Muscle of back (tissue), 11 donors: ENCODE data around the gene ITK. TPM values are rescaled to one million over a fixed set of nuclear protein-coding genes. Genes with fewer than 3 reads are reported as not detected.

ENCODE experiments used
- DNase-seq, 3 donors: peaks; one replicate each; pipeline versions ENCODE4 v3.0.0 to v3.0.0-alpha.2; 2013
- polyA plus RNA-seq, 10 donors: library from polyadenylated mRNA; unstranded; fragments of 120-200 nt; gene quantifications; one replicate each; pipeline ENCODE4 v1.2.1, GENCODE V29; 2013; ENCODE audit not compliant: insufficient read length in 10 of 10

The ITK gene
- polyA plus RNA-seq, 10 donors, result 0.15 to 12.4 (median 0.49) TPM

DNA sequence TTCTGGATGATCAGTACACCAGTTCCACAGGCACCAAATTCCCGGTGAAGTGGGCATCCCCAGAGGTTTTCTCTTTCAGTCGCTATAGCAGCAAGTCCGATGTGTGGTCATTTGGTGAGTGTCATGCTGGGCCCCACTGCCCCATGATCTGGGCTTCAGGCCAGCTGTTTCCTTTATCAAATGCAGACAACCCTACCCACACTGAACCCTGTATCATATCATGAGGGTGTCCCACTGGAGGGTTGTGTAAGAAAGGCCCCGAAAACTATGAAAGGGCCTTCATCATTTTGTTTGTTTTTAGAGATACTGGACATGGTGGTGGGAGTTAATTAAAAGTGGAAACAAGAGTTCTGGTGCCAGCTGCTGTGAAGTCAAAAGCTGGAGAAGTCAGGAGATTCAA lies 65.2 kb downstream of the ITK start:
- no peak for DNase-seq

DNA sequence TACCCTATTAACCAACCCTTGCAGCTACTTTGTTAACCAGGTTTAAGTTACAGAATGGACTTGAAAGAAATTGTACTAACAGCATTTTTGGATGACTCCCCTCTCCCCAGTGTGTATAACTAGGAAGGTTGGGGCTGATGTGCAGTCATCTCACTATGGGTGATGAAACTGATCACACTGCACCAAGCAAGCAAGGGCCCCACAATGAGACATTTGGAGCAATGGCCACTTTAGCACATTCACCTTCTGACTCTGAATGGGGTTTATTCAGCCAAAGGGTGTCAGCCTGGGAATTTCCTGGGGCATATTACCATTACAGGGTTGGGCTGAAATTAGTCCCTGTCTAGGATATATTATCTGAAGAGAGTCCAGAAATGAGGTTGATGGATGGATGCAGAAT lies 66.6 kb downstream of the ITK start:
- DNase-seq, result no peak

GRCh38 chr5:157248821-157249470 lies 68.3 kb downstream of the ITK start:
- no peak for DNase-seq

DNA sequence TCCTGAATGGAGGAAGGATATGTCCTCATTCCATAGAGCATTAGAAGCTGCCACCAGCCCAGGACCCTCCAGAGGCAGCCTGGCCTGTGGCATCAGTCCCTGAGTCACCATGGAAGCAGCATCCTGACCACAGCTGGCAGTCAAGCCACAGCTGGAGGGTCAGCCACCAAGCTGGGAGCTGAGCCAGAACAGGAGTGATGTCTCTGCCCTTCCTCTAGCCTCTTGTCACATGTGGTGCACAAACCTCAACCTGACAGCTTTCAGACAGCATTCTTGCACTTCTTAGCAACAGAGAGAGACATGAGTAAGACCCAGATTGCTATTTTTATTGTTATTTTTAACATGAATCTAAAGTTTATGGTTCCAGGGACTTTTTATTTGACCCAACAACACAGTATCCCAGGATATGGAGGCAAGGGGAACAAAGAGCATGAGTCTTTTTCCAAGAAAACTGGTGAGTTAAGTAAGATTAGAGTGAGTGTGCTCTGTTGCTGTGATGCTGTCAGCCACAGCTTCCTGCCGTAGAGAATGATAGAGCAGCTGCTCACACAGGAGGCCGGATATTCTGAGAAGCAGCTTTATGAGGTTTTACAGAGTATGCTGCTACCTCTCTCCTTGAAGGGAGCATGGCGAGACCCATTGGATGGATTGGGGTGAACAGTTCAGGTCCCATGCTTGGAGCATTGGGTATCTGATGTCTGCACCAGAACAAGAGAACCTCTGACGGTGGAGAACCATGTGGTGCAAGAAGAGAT lies 72.2 kb downstream of the ITK start:
- peak in 1 of 3 donors; percentile 15 for DNase-seq

DNA sequence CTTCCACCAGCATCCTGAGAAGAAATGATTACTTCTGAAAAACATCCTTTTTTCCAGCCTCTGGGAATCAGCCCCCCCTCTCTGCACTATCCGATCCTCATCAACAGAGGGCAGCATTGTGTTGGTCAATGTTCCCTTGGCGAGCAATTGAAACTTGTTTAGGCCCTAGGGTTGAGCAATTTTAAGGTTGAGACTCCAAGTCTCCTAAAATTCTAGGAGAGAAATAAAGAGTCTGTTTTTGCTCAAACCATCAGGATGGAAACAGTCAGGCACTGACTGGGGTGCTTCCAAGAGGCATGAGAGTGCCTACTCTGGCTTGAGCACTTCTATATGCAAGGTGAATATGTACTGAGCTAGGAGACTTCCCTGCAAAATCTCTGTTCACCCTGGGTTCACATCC lies 72.9 kb downstream of the ITK start:
- peak in 2 of 3 donors; percentile 23 to 45 for DNase-seq

DNA sequence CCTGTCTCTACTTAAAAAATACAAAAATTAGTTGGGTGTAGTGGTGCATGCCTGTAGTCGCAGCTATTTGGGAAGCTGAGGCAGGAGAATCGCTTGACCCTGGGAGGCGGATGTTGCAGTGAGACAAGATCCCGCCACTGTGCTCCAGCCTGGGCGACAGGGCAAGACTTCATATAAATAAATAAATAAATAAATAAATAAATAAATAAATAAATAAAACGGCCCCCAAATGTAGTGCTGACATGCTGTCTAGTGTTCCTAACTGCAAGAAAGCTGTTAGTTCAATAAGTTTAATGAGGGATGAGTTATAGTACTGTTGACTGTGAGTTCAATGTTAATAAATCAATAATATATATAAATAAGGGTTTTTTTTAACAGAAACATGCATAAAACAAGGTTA lies 77.8 kb downstream of the ITK start:
- DNase-seq, result no peak

- no peak for DNase-seq
Observed at GRCh38 chr5:157259699-157260098, 79.1 kb downstream of the ITK start.

DNA sequence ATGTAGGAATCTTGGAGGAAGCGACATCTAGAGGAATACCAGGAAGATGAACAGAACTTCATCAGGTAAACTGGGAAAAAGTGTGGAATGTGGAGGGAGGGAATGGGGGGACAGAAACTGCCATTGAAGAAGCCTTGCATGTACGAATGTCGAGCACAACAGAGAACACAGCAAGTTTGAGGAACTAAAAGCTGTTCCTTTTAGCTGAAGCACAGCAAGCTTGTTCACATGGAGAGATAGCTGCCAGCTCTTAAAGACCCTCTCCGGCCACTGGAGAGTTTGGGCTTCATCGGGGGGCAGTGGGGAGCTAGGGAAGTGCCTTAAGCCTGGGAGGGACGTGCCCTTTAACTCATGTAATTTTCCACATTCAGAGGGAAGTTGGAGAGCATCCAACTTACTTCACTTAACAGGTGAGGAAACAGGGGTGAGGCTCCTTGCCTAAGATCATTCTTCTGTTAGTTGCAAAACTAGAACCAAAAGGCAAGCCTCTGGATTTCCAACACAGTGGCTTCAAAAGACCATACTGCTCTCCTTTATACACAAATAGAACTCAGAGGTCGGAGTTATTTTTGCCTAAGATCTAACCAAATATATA lies 83.0 kb downstream of the ITK start:
- no peak for DNase-seq

- DNase-seq, result peak in 2 of 3 donors; percentile 48 to 78
Observed at GRCh38 chr5:157265714-157266285, 85.2 kb downstream of the ITK start, which contains the start of gene CYFIP2. Gene CYFIP2 (plus strand): TSS chr5:157266123. CDS start chr5:157285362, 19,239 bp downstream.

DNA sequence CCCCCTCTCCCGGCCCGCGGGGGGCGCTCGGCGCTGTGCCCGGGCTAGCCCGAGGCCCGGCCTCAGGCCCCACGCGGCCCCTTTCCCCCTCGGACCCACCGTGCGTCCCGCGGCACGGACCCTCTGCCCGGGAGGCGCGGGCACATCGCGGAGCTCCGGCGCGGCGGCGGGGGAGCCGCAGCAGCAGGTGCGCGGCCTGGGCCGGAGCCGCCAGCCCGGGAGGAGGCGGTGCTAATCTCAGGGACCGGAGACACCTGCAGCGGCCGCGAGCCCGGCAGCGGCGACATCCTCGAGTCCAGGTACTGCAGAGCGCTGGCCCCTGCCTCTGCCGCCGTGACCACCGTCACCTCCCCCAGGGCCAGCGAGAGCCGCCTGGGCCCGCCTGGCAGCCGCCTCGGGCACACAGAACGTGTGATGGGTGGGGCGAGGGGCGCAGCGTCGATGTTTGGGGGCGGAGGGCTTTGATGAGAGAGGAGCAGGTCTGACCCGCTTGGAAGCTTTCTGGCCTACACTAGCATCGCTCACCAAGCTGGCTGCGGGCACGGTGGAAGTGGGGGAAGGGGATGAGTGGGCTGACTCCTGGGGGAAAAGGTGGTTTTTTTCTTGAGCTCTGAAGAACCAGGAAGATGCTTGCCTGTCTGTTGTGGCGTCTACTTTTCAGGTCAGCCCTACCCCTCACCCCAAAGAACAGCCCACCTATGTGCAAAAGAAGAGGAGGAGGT lies 85.8 kb downstream of the ITK start:
- peak in 1 of 3 donors; percentile 26 for DNase-seq

- DNase-seq, result no peak
Observed at GRCh38 chr5:157267025-157267424, 86.4 kb downstream of the ITK start.

DNA sequence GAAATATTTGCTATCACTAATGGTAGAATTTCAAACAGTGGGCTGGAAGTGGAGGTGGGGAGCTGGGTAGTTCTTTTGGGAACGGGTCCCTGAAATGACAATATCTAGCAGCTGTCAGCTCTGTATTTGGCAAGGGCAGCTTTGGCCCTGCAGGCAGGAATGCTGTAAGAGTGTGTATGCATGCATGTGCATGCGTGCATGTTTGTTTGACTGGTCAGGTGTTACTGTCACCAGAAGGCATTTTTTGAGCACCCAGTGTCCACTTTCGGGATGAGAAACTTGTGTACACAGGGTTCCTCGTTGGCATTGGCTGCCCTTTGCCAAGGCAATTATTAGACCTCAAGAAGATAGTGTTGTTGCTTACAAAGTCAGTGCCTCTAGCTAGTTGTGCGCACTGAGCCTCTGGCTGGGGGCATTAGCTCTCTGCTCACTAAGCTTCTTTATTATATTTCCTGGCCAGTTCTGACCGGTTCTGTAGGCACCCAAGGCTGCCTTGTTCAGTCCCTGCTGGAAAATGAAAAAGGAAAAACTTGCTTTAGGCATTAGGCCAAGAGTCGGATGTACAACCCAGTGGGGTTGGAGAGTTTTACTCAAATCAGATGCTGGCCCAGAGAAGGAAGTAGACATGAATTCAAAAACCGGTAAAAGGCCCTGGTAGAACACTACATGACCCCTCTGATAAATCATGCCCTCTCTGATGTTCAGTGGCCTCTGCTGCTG lies 87.3 kb downstream of the ITK start:
- DNase-seq, result peak in 1 of 3 donors; percentile 33

DNA sequence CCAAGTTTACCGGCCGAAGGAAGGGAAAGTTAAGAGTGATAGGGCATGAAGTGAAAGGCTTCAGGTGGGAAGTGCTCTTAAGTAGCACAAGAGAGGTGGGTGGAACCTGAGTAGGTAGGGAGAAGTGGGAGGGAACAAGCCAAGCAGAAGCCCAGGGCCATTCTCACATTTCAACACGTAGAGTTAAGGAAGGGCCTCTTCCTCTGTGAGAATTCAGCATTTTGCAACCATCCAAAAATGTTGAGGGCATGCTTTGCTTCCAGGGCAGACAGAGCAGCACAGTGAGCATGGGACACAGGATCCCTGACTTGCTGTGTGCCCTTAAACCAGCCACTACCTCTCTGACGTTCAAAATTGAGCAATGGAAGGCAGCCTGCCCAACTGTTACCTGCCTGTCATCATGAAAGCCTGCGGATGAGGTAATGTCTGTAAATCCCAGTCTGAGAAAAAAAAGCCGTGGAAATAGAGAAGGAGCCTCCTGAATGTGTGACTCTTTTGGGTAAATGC lies 88.6 kb downstream of the ITK start:
- no peak for DNase-seq

GRCh38 chr5:157269761-157270272 lies 89.2 kb downstream of the ITK start:
- DNase-seq, result no peak

DNA sequence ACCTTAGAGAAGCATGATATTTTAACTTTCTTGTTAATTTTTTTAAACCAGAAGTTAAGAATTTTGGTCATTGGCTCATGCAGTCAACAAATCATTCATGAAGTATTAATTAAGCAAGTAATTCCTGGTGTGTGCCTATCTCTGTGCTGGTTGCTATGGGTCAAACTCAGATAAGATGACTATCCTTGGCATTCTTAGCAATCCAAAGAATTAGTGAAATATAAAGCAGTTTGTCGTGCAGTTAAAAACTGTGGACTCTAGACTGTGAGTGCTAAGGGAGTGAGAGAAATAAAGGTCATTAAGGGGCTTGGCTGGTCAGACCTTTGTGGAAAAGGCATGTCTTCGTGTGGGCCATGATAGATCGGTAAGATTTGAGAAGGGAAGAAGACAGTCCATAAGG lies 90.1 kb downstream of the ITK start:
- no peak for DNase-seq

DNA sequence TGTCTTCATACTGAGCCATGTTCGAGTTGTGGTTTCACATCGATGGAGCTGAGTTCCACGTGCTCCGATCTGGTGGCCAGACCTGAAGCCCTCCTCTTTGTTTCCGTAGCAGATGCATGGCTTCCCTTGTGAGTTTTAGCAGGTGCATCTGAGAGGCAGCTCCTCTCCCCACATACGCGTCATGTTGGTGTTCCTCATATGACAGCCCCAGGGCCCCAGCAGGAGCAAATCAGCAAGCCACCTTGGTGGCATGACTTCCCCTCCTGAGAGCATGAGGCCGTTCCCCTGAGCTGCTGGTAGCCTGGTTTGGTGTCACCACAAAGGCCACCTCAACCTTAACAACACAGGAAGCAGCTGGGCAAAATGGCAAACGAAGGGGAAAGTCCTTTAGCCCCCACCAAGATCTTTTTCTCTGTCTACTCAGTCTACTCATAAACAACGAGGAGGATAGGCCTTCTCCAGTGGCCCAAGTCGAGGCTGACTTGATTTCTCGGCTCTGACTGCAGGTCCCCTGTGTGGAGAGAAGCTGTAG lies 91.2 kb downstream of the ITK start:
- no peak for DNase-seq

- no peak for DNase-seq
Observed at GRCh38 chr5:157273131-157273556, 92.5 kb downstream of the ITK start.

- no peak for DNase-seq
Observed at GRCh38 chr5:157275403-157275802, 94.8 kb downstream of the ITK start.

- no peak for DNase-seq
Observed at GRCh38 chr5:157278319-157279037, 97.8 kb downstream of the ITK start.
